GM19468 (cell line): ENCODE results near the gene CDKAL1.
"Not testable (repeated sequence)": the region's sequence is repeated elsewhere in the genome, so short reads cannot be mapped to it uniquely, and the experiment has no call there.

Experiments used
- ATAC-seq: cut with Tn5 transposase; IDR thresholded peaks from one replicate; pipeline ENCODE4 v1.9.1; 2021; ENCODE audit warnings: mild to moderate bottlenecking, moderate library complexity, moderate number of reproducible peaks; ENCODE audit not compliant: unreplicated experiment; ENCODE audit errors: extremely low read depth

Gene CDKAL1

GRCh38 chr6:21163838-21164180 lies 629.6 kb downstream of the CDKAL1 start:
- no peak for ATAC-seq

GRCh38 chr6:21164768-21165326 lies 630.6 kb downstream of the CDKAL1 start:
- peak; percentile 44 for ATAC-seq

- peak; percentile 60 for ATAC-seq
Measured at GRCh38 chr6:21166754-21167153, 632.5 kb downstream of the CDKAL1 start.

DNA sequence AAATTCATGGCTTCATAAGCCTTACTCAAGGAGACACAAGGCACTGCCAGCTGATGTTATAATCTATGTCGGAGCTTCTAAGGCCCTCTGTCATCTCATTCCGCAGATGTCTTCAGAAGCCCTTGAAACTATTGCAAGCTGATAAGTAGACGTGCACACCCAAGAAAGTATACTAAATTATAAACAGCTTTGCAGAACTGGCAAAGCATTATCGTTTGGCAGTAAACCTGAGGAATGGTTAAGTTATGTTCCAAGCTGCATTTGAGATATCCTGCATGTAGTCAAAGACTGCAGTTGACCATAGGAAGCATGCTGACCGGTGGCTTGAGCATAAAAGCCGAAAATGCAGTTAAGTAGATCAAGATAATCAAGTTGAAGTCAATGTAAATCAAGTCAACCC lies 633.5 kb downstream of the CDKAL1 start:
- ATAC-seq: no peak

DNA sequence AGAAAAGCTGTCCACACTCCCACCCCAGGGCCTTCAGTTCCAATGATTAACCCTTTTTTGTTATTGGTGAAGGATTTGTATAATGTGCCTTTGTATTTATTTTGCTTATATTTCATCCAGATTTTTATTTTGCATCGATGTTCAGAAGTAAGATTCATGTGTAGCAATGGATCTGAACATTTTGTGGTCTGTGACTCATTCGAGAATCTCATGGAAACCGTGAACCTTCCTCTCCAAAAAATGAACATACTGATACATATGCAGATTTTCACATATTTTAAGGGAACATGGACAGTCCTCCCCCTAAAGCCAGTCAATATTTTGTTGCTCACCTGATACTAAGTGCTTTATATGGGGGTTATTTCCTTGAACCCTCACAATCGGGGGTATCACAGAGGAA lies 637.5 kb downstream of the CDKAL1 start:
- ATAC-seq: no peak

GRCh38 chr6:21173031-21173430 lies 638.8 kb downstream of the CDKAL1 start:
- no peak for ATAC-seq

DNA sequence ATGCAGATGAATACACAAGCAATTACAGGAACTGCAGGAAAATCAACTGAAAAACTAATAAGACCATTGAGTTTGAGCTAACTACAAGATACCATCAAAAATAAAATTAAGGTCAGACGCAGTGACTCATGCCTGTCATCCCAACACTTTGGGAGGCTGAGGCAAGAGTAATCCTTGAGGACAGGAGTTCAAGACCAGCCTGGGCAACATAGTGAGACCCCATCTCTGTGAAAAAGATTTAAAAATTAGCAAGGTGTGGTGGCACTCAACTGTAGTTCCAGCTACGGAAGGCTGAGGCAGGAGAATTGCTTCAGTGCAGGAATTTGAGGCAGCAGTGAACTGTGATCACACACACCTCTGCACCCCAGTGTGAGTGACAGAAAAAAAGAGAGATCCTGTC lies 639.4 kb downstream of the CDKAL1 start:
- ATAC-seq: no peak

GRCh38 chr6:21176197-21176596 lies 641.9 kb downstream of the CDKAL1 start:
- no peak for ATAC-seq

DNA sequence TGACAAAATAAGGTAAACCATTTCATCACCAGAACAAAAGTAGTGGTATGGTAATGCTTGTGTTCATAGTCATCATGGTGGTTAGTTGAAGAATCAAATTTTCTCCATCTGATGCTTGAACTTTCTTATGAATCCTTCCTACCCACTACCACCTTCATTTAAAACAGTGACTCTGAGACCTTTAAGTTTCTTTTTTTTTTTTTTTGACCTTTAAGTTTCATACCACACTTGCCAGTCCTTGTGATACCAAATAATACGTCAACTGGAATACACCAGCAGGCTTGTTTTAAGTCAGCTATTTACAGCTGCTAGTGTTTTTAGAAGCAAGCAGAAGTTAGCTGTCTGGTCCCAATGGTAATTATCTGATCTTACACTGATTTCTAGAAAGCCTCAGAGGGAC lies 645.9 kb downstream of the CDKAL1 start:
- peak; percentile 56 for ATAC-seq

- no peak for ATAC-seq
Measured at GRCh38 chr6:21180800-21181337, 646.6 kb downstream of the CDKAL1 start.

GRCh38 chr6:21181866-21182265 lies 647.6 kb downstream of the CDKAL1 start:
- ATAC-seq: no peak

- ATAC-seq: no peak
Measured at GRCh38 chr6:21182589-21182988, 648.3 kb downstream of the CDKAL1 start.

GRCh38 chr6:21185861-21186478 lies 651.7 kb downstream of the CDKAL1 start:
- no peak for ATAC-seq

DNA sequence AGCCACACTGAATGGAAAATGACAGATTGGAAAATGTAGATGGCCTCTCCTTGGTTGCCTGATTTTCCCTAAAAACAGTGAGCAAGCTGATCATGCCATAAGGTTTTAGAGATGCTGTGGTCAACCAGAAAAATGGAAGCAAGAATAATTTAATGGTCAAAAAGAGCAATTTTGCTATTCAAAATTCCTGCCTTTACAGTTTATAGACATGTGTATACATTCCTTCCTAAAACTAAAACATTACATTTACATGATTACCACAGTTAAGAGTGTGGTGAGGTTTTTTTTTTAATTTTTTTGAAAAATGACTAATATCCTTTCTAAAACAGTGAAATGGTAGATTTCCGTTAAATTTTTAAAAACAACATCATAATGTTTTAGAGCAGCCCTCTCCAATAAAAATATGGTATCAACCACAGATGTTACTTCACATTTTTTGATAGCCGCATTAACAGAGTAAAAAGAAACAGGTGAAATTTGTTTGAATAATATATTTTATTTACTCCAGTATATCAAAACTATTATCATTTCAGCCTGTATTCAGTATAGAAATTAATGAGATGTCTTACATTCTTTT lies 652.3 kb downstream of the CDKAL1 start:
- ATAC-seq: no peak

- ATAC-seq: no peak
Measured at GRCh38 chr6:21187485-21187884, 653.2 kb downstream of the CDKAL1 start.

DNA sequence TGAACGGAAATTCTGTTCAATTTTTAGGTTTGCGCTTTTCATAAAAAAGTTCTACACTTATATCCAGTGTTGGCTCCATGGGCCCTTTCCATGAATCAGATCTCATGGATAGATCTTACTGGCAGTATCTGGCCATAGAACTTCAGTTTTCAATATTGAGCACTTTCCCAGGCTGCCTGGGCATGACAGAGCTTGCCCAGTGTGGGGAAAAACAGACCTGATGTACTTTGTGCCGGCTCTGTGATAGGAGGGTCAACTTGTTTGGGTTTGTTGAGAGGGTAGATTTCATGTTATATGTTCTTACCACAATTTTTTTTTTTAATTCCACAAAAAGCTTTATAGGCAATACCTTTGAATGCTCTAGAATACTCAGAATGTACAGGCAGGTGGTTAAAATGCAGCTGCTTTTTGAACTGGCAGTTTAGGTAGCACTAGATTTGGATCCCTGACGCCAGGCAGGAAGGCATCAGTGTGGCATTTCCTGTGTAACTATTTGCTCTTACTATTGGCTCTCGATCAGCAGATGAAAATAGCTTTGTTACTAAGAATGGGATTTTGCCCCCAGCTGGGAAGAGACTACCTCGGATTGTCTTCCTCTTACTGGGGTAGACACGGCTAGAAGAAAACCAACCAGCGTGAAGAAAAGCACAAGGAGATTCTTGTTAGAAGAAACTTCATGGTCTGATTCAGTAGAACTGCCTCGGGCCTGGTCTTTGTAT lies 654.4 kb downstream of the CDKAL1 start:
- ATAC-seq: peak; percentile 22

- ATAC-seq: no peak
Measured at GRCh38 chr6:21189759-21190158, 655.5 kb downstream of the CDKAL1 start.

- ATAC-seq: no peak
Measured at GRCh38 chr6:21190701-21191100, 656.4 kb downstream of the CDKAL1 start.

DNA sequence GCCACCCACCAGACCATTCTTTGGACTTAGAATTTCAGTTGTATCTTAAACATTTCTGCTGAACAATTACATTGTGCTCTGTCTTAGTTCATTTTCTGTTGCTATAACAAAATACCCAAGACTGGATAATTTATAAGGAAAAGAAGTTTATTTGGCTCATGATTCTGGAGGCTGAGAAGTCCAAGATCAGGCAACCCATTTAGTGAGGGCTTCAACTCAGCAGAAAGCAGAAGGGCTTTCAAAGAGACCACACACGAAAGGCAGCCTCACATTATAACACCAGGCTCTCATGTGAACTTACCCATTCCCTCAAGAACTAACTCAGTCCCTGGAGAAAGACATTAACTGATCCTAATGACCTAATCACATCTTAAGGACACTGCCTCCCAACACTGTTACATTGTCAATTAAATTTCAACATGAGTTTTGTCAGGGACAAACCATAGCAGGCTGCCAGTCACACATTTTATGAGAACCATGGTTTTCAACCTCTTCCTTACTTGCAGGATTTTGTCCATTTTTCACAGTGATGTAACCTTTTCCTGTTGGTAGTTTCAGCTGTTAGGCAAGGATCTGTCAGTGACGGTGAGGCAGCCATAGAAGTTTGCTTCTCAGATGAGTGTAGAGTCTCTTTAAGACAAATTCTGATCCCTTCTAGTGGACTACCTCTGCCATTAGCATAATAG lies 659.7 kb downstream of the CDKAL1 start:
- no peak for ATAC-seq

- ATAC-seq: not testable (repeated sequence)
Measured at GRCh38 chr6:21195301-21195700, 661.0 kb downstream of the CDKAL1 start.
